Hippocampal formation (tissue), 2 donors: ENCODE measurements around the gene SSBP2.

Experiments
- DNase-seq, 2 donors: peaks; one replicate each; lab custom pipeline; 2025; lab: John Stamatoyannopoulos, UW

The SSBP2 gene

GRCh38 chr5:81767097-81767496 lies 16.2 kb upstream of the SSBP2 start:
- no peak for DNase-seq

DNA sequence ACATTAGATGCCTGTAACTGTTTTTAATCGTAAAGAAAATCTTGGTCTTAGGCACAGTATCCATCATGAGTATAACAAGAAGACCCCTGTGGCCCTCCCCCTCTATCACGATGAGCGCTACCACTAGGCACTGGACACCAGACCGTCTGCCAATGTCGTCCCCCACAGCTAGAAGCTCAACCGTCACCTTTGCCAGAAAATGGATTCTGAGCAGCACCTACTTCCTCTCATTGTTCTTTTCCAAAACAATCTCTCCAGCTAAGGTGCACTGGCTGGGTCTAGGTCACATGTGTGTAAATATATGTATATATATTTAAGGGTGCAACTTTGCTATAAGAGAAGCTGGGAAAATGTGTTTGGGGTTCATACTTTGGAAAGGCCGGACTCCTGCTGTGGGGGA lies 15.7 kb upstream of the SSBP2 start:
- DNase-seq: no peak

- no peak for DNase-seq
These were observed 12.5 kb upstream of the SSBP2 start for GRCh38 chr5:81763294-81763928.

DNA sequence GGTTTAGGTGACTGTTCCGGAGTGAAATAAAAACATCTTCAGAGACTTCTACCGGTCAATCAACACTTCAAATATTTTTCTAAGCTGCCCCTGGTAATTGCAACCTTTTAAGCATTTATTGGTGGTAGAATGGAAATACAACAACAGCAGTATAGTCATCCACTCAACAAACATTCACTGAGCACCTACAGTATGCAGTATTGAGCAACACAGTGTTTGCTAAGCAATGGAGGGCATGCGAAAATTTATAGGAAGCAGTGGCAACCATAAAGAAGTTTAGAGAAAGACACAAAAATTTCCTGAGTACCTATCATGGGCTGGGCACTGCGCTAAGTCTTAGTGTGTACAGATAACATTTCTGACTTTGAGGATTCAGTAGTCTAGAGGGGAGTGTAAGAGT lies 12.0 kb upstream of the SSBP2 start:
- DNase-seq: no peak

GRCh38 chr5:81762401-81762800 lies 11.5 kb upstream of the SSBP2 start:
- no peak for DNase-seq

GRCh38 chr5:81761970-81762369 lies 11.1 kb upstream of the SSBP2 start:
- no peak for DNase-seq

GRCh38 chr5:81761270-81761669 lies 10.4 kb upstream of the SSBP2 start:
- no peak for DNase-seq

- no peak for DNase-seq
These were observed 9.6 kb upstream of the SSBP2 start for GRCh38 chr5:81760521-81760920.

- peak in 1 of 2 donors; percentile 30 for DNase-seq
These were observed 8.7 kb upstream of the SSBP2 start for GRCh38 chr5:81759632-81760005.

DNA sequence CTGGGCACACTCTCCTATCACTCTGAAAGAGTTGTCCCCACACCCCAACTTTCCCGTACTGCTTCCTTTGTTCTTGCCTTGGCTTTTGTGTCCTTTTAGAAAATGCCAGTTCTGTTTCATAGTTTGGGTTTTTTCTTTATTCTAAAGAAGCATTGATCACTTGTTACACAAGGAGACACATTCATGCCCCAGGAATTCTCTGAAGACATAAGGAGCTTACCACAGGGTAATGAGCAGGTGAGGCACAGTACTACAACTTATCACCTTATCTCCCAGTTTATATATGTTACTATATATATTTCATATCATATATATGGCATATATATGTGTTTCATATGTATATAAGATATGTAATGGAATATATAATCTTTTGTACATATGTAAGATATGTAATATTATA lies 6.5 kb upstream of the SSBP2 start:
- DNase-seq: no peak

GRCh38 chr5:81756016-81756415 lies 5.1 kb upstream of the SSBP2 start:
- no peak for DNase-seq

DNA sequence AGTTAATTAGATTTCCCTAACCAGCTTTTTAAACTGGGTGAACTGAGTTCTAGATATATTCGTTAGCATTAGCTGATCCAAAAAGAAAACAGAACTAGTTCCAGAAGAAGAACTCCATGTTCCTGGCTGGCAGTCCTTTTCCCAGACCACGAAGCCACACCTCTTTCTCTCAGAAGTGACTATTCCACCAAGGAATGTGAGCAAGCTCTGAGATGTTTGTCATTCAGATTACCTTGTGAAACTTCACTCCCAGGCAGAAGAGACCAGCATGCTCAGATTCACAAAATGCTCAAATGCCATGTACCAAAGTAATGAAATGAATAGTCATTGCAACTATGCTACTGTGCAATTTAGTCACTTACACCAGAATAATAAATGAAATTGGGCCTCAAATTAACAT lies 4.4 kb upstream of the SSBP2 start:
- no peak for DNase-seq

DNA sequence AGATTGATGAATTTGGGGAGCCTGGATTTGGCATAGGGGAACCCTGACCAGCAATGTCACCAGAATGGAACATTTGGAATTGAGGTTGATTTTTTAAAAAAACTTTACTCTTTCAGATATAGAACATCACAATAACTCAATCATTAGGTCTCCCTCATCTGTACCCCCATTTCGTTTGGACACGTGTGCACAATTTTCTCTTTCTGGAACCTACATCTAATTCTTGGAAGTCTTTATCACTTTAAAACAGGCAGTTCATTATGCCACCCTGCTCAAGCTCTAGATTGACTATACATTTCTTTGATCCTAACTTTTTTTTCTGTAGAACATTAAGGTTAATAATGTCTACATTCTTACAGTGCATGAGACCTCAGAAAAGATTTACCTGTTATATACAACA lies 3.7 kb upstream of the SSBP2 start:
- no peak for DNase-seq

DNA sequence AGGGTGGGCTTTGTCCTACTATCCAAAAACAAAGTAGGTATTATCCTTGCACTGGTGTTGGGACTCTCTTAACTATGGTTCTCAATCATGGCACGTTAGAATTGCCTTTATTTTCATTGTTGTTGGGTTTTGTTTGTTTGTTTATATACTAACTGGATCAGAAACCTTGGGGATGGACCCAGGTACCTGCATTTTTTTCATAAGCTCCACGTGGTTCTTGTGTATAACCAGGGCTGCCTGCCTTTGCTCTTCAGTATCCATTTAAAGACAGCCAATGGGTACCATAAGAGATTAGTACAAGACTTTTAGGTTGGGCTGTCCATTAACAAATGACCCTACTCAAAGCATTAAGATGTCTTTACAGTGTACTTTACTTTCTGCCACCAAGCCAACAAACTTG lies 2.5 kb upstream of the SSBP2 start:
- DNase-seq: no peak

GRCh38 chr5:81752644-81752963 lies 1.7 kb upstream of the SSBP2 start:
- no peak for DNase-seq

DNA sequence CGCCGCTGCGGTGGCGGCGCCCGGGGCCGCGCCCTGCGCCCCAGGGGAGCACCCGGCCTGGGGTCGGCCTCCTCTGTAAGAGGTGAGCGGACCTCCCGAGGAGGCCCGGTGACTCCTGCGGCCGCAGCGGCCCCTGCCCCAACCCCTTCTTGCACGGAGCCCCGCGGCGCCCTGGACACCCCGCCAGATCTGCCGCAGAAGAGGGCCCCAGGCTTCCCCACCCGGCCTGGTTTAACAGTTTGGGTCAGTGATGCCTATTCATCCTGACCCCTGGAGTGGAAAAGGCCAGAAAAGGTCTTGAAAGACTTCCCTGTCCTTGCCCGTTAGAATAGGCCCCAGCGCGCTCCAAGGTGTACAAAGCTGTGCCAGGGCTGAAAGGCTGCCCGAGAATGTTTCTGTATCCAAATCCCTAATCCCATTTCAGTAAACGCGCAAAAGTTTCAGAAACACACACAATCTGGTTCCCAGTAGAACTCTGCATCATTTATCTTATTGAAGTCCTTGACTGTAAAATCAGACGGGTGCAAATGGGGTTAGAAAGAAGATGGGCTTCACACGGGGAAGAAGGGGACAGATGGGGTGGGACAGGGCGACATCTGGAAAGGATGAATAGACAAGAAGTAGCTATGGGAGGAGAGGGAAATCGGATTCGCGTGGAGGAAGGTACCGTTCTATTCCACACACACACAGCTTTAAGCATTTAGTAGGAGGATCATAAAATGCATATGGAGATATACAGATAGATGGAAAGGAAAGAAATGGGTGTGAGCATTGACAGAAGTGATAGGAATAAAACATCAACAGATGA lies 1.1 kb upstream of the SSBP2 start:
- peak in 1 of 2 donors; percentile 51 for DNase-seq

- DNase-seq: no peak
These were observed 439 bp downstream of the SSBP2 start for GRCh38 chr5:81750308-81751008.

DNA sequence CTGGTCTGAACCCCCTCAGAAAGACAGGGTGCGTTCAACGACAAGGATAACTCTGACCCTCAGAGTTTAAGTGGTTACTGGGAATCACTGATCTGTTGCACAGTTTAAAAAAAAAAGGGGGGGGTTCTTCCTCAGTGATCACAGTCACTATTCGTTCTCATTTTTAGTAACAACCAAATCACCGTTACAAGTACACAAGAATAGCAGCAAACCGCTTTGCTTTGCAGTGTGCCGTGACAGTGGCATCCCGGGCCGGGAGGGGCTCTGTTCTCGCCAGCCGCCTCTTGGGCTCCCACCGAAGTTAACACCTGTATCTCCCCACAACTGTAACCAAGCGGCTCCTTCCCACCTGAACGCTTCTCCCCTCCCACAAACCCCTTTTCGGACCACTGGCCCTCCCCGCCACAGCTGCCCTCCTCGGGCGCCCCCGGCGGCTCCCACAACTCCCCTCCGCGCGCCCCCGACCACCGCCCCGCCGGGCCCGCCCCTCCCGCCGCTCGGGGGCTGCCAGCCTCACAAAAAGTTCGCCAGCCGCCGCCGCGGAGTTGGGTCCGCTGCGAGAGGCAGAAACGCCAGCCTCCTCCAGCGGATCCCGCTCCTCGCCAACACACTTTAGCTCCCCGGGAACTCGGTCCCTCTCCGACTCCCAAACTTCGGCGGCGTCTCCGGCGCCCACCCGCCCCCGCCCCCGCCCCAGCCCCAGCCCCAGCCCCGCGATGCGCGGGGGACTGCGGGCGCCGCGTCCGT lies 1.2 kb downstream of the SSBP2 start:
- DNase-seq: peak in 1 of 2 donors; percentile 46

DNA sequence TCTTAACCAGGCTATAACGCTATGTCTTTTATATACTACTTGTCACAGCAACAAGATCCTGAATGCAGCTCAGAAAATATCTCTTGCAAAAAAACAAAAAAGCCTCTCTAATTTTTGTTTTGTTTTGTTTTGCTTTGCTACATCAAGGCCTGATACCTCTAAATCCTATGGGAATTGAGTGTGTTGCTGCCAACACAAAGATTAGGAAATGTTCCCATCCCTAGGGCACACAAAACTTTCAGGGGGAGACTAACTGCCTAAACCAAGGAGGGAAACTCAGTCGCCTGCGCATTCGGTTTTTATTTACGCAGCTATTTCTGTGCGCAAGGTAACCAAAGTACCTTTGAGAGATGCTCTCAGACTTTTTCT lies 1.7 kb downstream of the SSBP2 start:
- DNase-seq: no peak

GRCh38 chr5:81748556-81748955 lies 2.3 kb downstream of the SSBP2 start:
- peak in 1 of 2 donors; percentile 63 for DNase-seq

- no peak for DNase-seq
These were observed 3.9 kb downstream of the SSBP2 start for GRCh38 chr5:81747030-81747429.

- no peak for DNase-seq
These were observed 10.1 kb downstream of the SSBP2 start for GRCh38 chr5:81740758-81741157.

DNA sequence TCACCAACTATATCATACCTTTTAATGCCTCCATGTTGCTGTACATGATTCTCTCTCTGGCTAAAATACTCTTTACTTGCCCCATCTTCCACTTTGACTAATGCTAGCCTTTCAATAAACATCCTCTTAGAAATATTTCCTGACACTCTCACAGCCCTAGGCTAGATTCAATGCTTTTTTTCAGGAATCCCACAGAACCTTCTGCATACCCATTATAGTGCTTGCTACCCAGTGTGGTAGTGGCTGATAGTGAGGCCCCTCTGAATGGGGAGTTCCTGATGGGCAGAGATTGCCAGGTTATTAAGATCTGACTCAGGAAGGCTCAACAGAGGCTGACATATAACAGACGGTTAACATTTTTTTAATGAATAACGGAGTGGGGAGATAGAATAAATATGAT lies 11.6 kb downstream of the SSBP2 start:
- DNase-seq: no peak
